ENCODE data around the gene RNF144A. TPM values are rescaled to one million over a fixed set of nuclear protein-coding genes. Genes with fewer than 3 reads are reported as not detected.

Gene RNF144A
- total RNA-seq, 6 experiments from 2014 or later = 1.2 to 3.2 (median 2.0) TPM

DNA sequence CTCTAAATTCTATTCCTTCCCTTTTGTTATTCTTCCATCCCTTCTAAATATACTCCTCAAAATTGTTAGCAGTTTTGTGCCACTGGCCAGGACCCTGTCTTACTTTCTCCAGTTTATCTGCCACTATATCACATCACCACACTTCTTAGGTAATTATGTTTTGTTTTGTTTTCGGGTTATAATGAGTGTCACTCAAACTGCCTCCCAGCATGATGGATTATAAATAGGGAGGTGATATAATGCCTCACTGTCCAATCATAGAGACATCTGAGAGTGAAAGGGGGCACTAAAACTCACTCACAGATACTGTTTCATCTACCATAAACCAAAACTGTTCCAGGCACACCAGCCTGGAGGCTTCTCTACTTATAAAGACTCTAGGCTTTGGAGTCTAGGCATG lies 36.2 kb upstream of the RNF144A start:
- H3K4me1 ChIP-seq = peaks cover 0 to 11% (median 2%) of the 10 kb centered on the region in 4 donors
- H3K27ac ChIP-seq = no peak overlapping the region
- H3K27me3 ChIP-seq = no peaks in the 10 kb centered on the region
- no peaks in the 10 kb centered on the region for H3K9me3 ChIP-seq
- H3K4me3 ChIP-seq = no peak overlapping the region
- intact Hi-C loops (cut with DNase I) = no loop called here
- no peaks in the 10 kb centered on the region for H3K36me3 ChIP-seq
- ATAC-seq = no peak
- TF ChIP-seq CTCF (IDR thresholded peaks at IDR 0.05) (no peak), POLR2A (IDR thresholded peaks at IDR 0.05) (no peak)
- WGBS (ENCODE audit: insufficient coverage, low coverage, low lambda C conversion rate, missing lambda C conversion rate) = 92% methylated on average over 1 of the region's 1 CpG
- no peak for DNase-seq

GRCh38 chr2:6881516-6881915 lies 35.7 kb upstream of the RNF144A start:
- Histone ChIP-seq H3K36me3 (no peaks in the 10 kb centered on the region), H3K4me1 (peaks cover 0 to 11% (median 2%) of the 10 kb centered on the region in 4 donors), H3K4me3 (no peak overlapping the region), H3K27me3 (no peaks in the 10 kb centered on the region), H3K27ac (no peak overlapping the region), H3K9me3 (no peaks in the 10 kb centered on the region)
- ATAC-seq (no peak), DNase-seq (no peak)
- TF ChIP-seq CTCF (IDR thresholded peaks at IDR 0.05) (no peak), POLR2A (IDR thresholded peaks at IDR 0.05) (no peak)
- 87% methylated on average over 3 of the region's 5 CpGs for WGBS (ENCODE audit: insufficient coverage, low coverage, low lambda C conversion rate, missing lambda C conversion rate)
- intact Hi-C loops (cut with DNase I) = no loop called here

- no peaks in the 10 kb centered on the region for H3K9me3 ChIP-seq
- intact Hi-C loops (cut with DNase I) = no loop called here
- WGBS (ENCODE audit: insufficient coverage, low coverage, low lambda C conversion rate, missing lambda C conversion rate) = 48% methylated on average over 4 of the region's 7 CpGs
- DNase-seq = no peak
- no peaks in the 10 kb centered on the region for H3K36me3 ChIP-seq
- no peak for TF ChIP-seq POLR2A (IDR thresholded peaks at IDR 0.05)
- TF ChIP-seq CTCF (IDR thresholded peaks at IDR 0.05) = no peak
- no peak overlapping the region for H3K4me3 ChIP-seq
- ATAC-seq = peak in 2 of 4 donors; percentile 25 to 65
- H3K27me3 ChIP-seq = no peaks in the 10 kb centered on the region
- no peaks in the 10 kb centered on the region for H3K4me1 ChIP-seq
- H3K27ac ChIP-seq = no peak overlapping the region
These were observed 33.6 kb upstream of the RNF144A start for GRCh38 chr2:6883448-6884122.

DNA sequence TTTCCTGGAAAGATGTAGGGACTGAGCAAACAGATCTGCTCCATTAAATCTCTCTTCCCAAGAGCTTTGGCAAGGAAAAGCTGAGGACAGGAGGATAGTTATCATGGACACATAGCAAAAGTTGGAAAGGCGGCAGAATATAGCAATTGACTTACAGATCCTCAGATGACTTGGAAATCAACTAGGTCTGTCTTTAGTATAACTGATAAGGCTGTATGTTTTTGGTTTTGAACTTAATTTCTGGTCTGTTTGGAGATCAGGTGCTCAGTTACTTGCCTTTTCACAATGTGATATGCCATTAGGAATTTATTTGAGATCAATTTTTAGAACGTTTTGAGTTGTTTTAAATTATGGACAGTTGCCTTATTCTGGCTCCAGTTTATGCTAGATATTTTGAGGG lies 31.7 kb upstream of the RNF144A start:
- no peak overlapping the region for H3K4me3 ChIP-seq
- H3K9me3 ChIP-seq = no peaks in the 10 kb centered on the region
- no peaks in the 10 kb centered on the region for H3K4me1 ChIP-seq
- TF ChIP-seq POLR2A (IDR thresholded peaks at IDR 0.05) (no peak), CTCF (IDR thresholded peaks at IDR 0.05) (no peak)
- H3K36me3 ChIP-seq = no peaks in the 10 kb centered on the region
- WGBS (ENCODE audit: insufficient coverage, low coverage, low lambda C conversion rate, missing lambda C conversion rate) = 53% methylated on average over 2 of the region's 2 CpGs
- H3K27me3 ChIP-seq = no peaks in the 10 kb centered on the region
- intact Hi-C loops (cut with DNase I) = no loop called here
- H3K27ac ChIP-seq = no peak overlapping the region
- no peak for DNase-seq
- no peak for ATAC-seq

All from right lobe of liver (tissue), 6 donors.